Right lobe of liver (tissue), 6 donors: ENCODE measurements around the gene CIAO2B. TPM values are rescaled to one million over a fixed set of nuclear protein-coding genes. Genes with fewer than 3 reads are reported as not detected.

ENCODE experiments used
- ATAC-seq, 4 donors: fragments of 200-7000 bp; cut with Tn5 transposase; one replicate each; pipeline ENCODE4 v1.9.1; 2020; ENCODE audit warnings: mild to moderate bottlenecking in 4 of 4, moderate library complexity in 4 of 4
- DNase-seq, 3 donors: peaks; one replicate each; pipeline ENCODE4 v3.0.0-alpha.2; 2020
- H3K27ac ChIP-seq, 3 donors: fragments of 200-600 bp; one replicate each; pipeline ENCODE4 v1.8.0; 2022
- H3K27me3 ChIP-seq, 2 donors: fragments of 200-600 bp; one replicate each; pipeline ENCODE4 v1.8.0; 2022
- H3K36me3 ChIP-seq, 4 donors: fragments of 200-600 bp; sonication (generic) in 1 of 4; one replicate each; pipeline versions ENCODE4 v1.5.1 to v1.8.0; 2017 to 2022; ENCODE audit warnings: control low read depth in 1 of 4
- H3K4me1 ChIP-seq, 4 donors: fragments of 200-600 bp; sonication (generic) in 1 of 4; one replicate each; pipeline versions ENCODE4 v1.5.1 to v1.8.0; 2017 to 2022; ENCODE audit warnings: control low read depth in 1 of 4
- H3K4me3 ChIP-seq, 3 donors: fragments of 200-600 bp; one replicate each; pipeline ENCODE4 v1.8.0; 2022
- H3K9me3 ChIP-seq, 4 donors: fragments of 200-600 bp; sonication (generic) in 1 of 4; one replicate each; pipeline versions ENCODE4 v1.5.1 to v1.8.0; 2017 to 2022; ENCODE audit warnings: control low read depth in 1 of 4
- POLR2A ChIP-seq: fragments of 450-650 bp; IDR thresholded peaks from one replicate; pipeline ENCODE4 v1.6.1; 2017; ENCODE audit warnings: antibody characterized with exemption, mild to moderate bottlenecking
- WGBS: methylation state at CpG from one replicate; pipeline ENCODE4 v1.1.6; 2018; ENCODE audit warnings: low coverage, low lambda C conversion rate; ENCODE audit not compliant: insufficient coverage; ENCODE audit errors: missing lambda C conversion rate; 5-methylcytosine and 5-hydroxymethylcytosine counted together
- intact Hi-C, 2 donors: fragments of 100-400 bp; cut with DNase I; formaldehyde crosslinking; loops; one replicate each; pipeline versions ENCODE4 v1.11.2 to v1.14.1; 2022
- total RNA-seq, 6 experiments: library from RNA; depleted of rRNA in 2 of 6; stranded (reverse); fragments of >200 nt in 2 of 6; fragmentation: NEBNext Ultra II Directional in 3 of 6; extraction: Animal tissue kit (Norgen Biotek cat#: 25700) in 3 of 6; gene quantifications; one replicate each; pipeline versions ENCODE4 v1.1.0 to v1.2.4, GENCODE V29; 2016 to 2023
- TF ChIP-seq, protein P1 (sequence below), 4 donors: fragments of 200-600 bp in 3 of 4; fragments of 450-650 bp in 1 of 4; IDR thresholded peaks; one replicate each; pipeline versions ENCODE4 v1.5.1 to v1.8.0; 2016 to 2022; ENCODE audit warnings: antibody characterized with exemption in 4 of 4, mild to moderate bottlenecking in 2 of 4
- donor health status: DM: no; HTN: yes; CAD: no.
- donor health status: DM: no; HTN: no; CAD: no.
- donor health status: DM: no; HTN: no; CAD: no.
- donor health status: DM: no; HTN: yes; CAD: no.
- donor health status: DM: no; HTN: yes; CAD: no.

The CIAO2B gene
- total RNA-seq, 6 experiments from 2014 or later: 40.6 to 111 (median 47.4) TPM

DNA sequence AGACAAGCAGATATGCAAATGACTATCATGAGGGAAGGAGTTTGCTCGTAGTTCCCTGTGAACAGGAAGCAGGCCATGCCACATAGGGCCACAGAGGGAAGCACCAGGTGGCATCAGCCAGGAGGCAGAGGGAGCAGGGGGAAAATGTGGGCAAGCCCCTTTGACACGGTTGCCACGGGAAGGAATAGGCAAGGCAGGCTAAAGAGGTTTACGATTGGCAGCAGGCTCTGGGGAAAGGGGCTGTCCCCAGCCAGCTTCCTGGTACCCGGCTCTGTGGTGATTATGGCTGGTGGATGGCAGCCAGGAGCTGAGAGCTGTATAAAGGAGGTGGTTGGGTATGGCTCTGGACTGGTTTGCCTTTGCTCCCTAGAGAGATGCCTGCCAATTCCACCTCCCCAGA, 27.7 kb upstream of the CIAO2B start:
- H3K27ac ChIP-seq: peak overlapping the region in 2 of 3 donors; percentile 46 to 90
- ATAC-seq (peak; percentile 61 to 79 (median 68)), DNase-seq (peak; percentile 81 to 87 (median 81))
- peak overlapping the region in 1 of 3 donors; percentile 40 for H3K4me3 ChIP-seq
- H3K9me3 ChIP-seq: no peaks in the 10 kb centered on the region
- WGBS: 21% methylated on average over 5 of the region's 5 CpGs
- no peaks in the 10 kb centered on the region for H3K27me3 ChIP-seq
- intact Hi-C loops: no loop called here
- no peak for TF ChIP-seq POLR2A
- TF ChIP-seq, protein P1, sequence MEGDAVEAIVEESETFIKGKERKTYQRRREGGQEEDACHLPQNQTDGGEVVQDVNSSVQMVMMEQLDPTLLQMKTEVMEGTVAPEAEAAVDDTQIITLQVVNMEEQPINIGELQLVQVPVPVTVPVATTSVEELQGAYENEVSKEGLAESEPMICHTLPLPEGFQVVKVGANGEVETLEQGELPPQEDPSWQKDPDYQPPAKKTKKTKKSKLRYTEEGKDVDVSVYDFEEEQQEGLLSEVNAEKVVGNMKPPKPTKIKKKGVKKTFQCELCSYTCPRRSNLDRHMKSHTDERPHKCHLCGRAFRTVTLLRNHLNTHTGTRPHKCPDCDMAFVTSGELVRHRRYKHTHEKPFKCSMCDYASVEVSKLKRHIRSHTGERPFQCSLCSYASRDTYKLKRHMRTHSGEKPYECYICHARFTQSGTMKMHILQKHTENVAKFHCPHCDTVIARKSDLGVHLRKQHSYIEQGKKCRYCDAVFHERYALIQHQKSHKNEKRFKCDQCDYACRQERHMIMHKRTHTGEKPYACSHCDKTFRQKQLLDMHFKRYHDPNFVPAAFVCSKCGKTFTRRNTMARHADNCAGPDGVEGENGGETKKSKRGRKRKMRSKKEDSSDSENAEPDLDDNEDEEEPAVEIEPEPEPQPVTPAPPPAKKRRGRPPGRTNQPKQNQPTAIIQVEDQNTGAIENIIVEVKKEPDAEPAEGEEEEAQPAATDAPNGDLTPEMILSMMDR (IDR thresholded peaks at IDR 0.05): no peak
- peaks cover 0 to 39% (median 18%) of the 10 kb centered on the region in 4 donors for H3K4me1 ChIP-seq
- no peaks in the 10 kb centered on the region for H3K36me3 ChIP-seq

DNA sequence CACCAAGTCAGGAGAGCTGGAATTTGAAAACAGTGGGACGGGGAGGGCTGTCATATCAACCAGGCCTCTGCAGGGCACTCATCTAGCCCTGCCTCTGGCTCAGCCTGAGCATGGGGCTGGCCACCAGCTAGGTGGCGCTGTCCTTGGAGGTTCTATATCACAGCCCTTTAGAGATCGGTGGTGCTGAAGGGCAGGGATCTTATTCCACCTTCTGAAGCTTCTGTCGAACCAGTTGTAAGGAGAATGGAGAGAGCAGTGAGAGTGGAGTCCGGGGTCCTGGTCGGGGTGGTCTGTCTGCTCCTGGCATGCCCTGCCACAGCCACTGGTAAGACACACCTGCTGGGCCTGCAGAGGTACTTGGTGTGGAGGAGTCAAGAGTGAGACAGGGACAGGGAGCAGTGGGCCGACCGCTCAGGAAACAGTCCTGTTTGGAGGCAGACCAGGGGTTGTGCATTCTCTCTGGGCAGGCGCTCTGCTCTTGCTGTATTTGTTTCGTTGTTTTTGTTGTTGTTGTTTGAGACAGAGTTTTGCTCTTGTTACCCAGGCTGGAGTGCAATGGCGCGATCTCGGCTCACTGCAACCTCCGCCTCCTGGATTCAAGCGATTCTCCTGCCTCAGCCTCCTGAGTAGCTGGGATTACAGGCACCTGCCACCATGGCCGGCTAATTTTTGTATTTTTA, 27.0 kb upstream of the CIAO2B start, which contains the start of gene CES3:
Gene CES3, plus strand, starts transcription at position 202 of the 680 bp plus-strand sequence. Its CDS starts 42 bp downstream, at position 244.
- Histone ChIP-seq H3K9me3 (no peaks in the 10 kb centered on the region), H3K4me1 (peaks cover 0 to 44% (median 22%) of the 10 kb centered on the region in 4 donors), H3K36me3 (no peaks in the 10 kb centered on the region), H3K27me3 (no peaks in the 10 kb centered on the region), H3K4me3 (peak within 1 kb of the TSS in 2 of 3 donors; percentile 40 to 45), H3K27ac (peak within 1 kb of the TSS in 2 of 3 donors; percentile 46 to 90)
- TF ChIP-seq, protein P1 (IDR thresholded peaks at IDR 0.05): peak; percentile 55 to 74 (median 69)
- TF ChIP-seq POLR2A: no peak
- intact Hi-C loops: no loop called here
- DNase-seq (peak in 2 of 3 donors; percentile 70 to 81), ATAC-seq (peak; percentile 52 to 74 (median 60))
- WGBS: 34% methylated on average over 10 of the region's 16 CpGs

DNA sequence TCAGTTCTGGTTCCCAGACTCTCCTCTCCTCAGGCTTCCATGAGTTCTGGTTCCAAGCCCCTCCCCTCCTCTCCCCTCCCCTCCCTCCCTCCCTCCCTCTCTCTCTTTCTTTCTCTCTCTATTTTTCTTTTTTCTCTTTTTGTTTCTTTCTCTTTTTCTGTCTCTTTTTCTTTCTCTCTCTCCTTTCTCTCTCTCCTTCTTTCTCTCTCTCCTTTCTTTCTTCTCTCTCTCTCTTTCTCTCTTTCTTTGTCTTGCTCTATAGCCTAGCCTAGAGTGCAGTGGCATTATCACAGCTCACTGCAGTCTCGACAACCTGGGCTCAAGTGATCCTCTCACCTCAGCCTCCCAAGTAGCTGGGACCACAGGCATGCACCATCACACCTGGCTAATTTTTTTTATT, 26.1 kb upstream of the CIAO2B start:
- no peak overlapping the region for H3K27ac ChIP-seq
- DNase-seq: no peak
- H3K4me3 ChIP-seq: no peak overlapping the region
- no peaks in the 10 kb centered on the region for H3K9me3 ChIP-seq
- no peak for TF ChIP-seq POLR2A
- TF ChIP-seq, protein P1 (IDR thresholded peaks at IDR 0.05): no peak
- intact Hi-C loops: no loop called here
- no peaks in the 10 kb centered on the region for H3K27me3 ChIP-seq
- no peaks in the 10 kb centered on the region for H3K36me3 ChIP-seq
- 80% methylated on average over 1 of the region's 1 CpG for WGBS
- ATAC-seq: no peak
- peaks cover 0 to 51% (median 23%) of the 10 kb centered on the region in 4 donors for H3K4me1 ChIP-seq

DNA sequence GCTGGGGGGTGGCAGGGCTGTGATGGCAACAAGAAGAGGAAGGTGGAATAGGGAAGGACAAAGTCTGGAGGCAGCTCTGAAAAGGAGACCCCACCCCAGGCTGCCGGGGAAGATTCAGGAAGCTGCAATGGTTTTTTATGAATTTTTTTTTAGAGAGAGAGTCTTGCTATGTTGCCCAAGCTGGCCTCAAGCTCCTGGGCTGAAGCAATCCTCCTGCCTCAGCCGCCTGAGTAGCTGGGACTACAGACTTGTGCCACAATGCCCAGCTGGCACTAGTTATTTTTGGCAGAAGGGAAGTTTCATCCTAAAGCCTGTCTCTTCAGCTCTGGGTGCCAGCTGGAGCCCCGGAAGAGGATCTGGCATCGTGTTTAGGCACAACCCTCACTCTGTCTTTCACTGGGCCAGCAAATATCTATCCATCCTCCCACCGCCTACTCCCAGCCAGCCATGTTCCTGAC, 25.5 kb upstream of the CIAO2B start:
- ATAC-seq: no peak

More for the DNA sequence above, 25.5 kb upstream of the CIAO2B start:
- H3K27ac ChIP-seq: no peak overlapping the region
- WGBS: 67% methylated on average over 1 of the region's 5 CpGs
- H3K4me1 ChIP-seq: peaks cover 0 to 51% (median 23%) of the 10 kb centered on the region in 4 donors
- no peaks in the 10 kb centered on the region for H3K27me3 ChIP-seq
- no peak for TF ChIP-seq POLR2A
- TF ChIP-seq, protein P1 (IDR thresholded peaks at IDR 0.05): no peak
- no peaks in the 10 kb centered on the region for H3K36me3 ChIP-seq
- no peak for DNase-seq
- H3K9me3 ChIP-seq: no peaks in the 10 kb centered on the region
- H3K4me3 ChIP-seq: no peak overlapping the region
- intact Hi-C loops: no loop called here
